ENCODE measurements around the gene GJB1. TPM values are rescaled to one million over a fixed set of nuclear protein-coding genes. Genes with fewer than 3 reads are reported as not detected.

GJB1 gene
- total and polyA plus RNA-seq, 9 of the 15 experiments (the other 6 are each of a cell fraction or from before 2014, with no cell fraction given): 0.11 TPM; not detected in 8

DNA sequence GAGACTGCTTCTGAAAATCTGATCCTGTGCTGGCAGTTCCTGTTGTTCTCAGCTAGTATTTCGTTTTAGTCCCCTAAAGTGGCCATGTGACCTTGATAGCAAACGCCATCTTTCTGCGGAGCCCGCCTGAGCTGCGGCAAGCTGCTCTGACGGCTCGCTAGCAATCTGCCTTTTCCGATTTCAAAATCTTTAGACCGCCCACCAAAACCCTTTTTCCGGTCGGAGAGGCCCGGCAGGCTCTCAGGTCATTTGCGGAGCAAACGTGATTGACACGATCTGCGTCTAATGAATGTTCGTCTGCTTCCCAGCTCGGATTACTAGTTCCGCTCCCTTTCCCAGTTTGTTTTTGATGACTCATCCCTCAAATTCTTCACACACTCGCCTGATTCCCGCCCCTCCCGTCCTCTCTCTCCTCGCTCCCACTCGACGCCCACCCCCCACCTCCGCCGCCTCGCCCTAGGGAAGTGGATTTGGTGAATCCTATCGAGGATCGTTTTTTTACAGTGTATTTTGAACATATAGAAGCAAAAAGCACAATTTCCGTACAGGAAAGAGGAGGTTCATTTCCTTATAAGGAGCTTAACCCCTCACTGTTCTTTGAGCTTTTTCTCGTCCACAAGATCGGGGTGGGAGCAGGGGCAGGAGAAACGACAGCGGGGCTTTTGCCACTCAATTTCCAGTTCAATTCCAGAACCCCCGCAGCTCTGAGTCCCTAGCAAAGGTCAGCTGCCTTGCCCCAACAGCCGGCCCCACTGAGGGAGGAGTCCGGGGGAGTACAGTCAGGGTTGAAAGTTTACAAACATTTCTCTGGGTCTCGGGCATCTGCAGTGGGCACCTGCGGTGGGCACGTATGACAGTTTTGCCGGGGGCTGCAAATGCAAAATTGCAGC is 40.9 kb upstream of the GJB1 start (continued):
- TF ChIP-seq NKRF (IDR thresholded peaks at IDR 0.05; ENCODE audit: borderline replicate concordance) (0 out of 2 replicates have a peak, but pooled peaks have one; percentile 4), KDM5B (IDR thresholded peaks at IDR 0.05; ENCODE audit: insufficient replicate concordance, low read depth, low read length) (peak; percentile 81), BRD9 (IDR thresholded peaks at IDR 0.05; ENCODE audit: low read depth, partially characterized antibody) (peak; percentile 65), ZNF253 (CRISPR knock-in tag; conservative IDR thresholded peaks at IDR 0.05) (no peak), MXI1 (IDR thresholded peaks at IDR 0.05; ENCODE audit: low read depth, low read length) (peak; percentile 16; the same call in 1 of the 2 replicates), NFIC (IDR thresholded peaks at IDR 0.05) (no peak), POLR2B (IDR thresholded peaks at IDR 0.05; ENCODE audit: low read depth, partially characterized antibody) (peak; percentile 81), U2AF1 (optimal IDR thresholded peaks at IDR 0.05; ENCODE audit: low read depth, low read length) (no peak), BRD4 (IDR thresholded peaks at IDR 0.05) (peak; percentile 74; the same call in 1 of the 2 replicates), NFE2 (IDR thresholded peaks at IDR 0.05; ENCODE audit: low read depth) (peak; percentile 91), RBM25 (IDR thresholded peaks at IDR 0.05; ENCODE audit: low read depth, low read length, severe bottlenecking) (peak; percentile 89), ZNF280A (IDR thresholded peaks at IDR 0.05; ENCODE audit: low read depth, partially characterized antibody) (no peak), ZSCAN29 (IDR thresholded peaks at IDR 0.05) (no peak), SMARCE1 (IDR thresholded peaks at IDR 0.05) (peak; percentile 47; the same call in 1 of the 2 replicates), MEF2D (tag; conservative IDR thresholded peaks at IDR 0.05; ENCODE audit: low read depth) (no peak), TAF9B (IDR thresholded peaks at IDR 0.05; ENCODE audit: partially characterized antibody) (peak; percentile 52)
- TF ChIP-seq, protein P1, sequence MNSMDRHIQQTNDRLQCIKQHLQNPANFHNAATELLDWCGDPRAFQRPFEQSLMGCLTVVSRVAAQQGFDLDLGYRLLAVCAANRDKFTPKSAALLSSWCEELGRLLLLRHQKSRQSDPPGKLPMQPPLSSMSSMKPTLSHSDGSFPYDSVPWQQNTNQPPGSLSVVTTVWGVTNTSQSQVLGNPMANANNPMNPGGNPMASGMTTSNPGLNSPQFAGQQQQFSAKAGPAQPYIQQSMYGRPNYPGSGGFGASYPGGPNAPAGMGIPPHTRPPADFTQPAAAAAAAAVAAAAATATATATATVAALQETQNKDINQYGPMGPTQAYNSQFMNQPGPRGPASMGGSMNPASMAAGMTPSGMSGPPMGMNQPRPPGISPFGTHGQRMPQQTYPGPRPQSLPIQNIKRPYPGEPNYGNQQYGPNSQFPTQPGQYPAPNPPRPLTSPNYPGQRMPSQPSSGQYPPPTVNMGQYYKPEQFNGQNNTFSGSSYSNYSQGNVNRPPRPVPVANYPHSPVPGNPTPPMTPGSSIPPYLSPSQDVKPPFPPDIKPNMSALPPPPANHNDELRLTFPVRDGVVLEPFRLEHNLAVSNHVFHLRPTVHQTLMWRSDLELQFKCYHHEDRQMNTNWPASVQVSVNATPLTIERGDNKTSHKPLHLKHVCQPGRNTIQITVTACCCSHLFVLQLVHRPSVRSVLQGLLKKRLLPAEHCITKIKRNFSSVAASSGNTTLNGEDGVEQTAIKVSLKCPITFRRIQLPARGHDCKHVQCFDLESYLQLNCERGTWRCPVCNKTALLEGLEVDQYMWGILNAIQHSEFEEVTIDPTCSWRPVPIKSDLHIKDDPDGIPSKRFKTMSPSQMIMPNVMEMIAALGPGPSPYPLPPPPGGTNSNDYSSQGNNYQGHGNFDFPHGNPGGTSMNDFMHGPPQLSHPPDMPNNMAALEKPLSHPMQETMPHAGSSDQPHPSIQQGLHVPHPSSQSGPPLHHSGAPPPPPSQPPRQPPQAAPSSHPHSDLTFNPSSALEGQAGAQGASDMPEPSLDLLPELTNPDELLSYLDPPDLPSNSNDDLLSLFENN (IDR thresholded peaks at IDR 0.05; ENCODE audit: low read depth in 2 of 2, low read length in 2 of 2): 0 out of 4 replicates have a peak, but pooled peaks of 1 of the 2 experiments have one; percentile 28

All from K562 (cell line).